IMR-90 (cell line): ENCODE results near the gene NOX4. TPM values are rescaled to one million over a fixed set of nuclear protein-coding genes. Genes with fewer than 3 reads are reported as not detected.

ENCODE experiments used
- ATAC-seq: fragments of 200-7000 bp; cut with Tn5 transposase; 2 replicates; pipeline ENCODE4 v1.9.1; 2020; ENCODE audit warnings: low read depth, mild to moderate bottlenecking, moderate library complexity
- BruUV-seq: library from RNA; stranded (reverse); fragments of 400-500 nt; replicated peaks from 2 replicates; lab custom pipeline; 2021; lab: Mats Ljungman, UMichigan
- CTCF ChIA-PET: fragments of 300-600 bp; formaldehyde crosslinking; extraction: SDS; loops from one replicate; lab custom pipeline; 2021; ENCODE audit warnings: antibody characterized with exemption; lab: Yijun Ruan, JAX
- POLR2A ChIA-PET: fragments of 300-600 bp; sonication (Branson Sonifier 250); formaldehyde crosslinking; loops from one replicate; lab custom pipeline; 2022; ENCODE audit warnings: antibody characterized with exemption; ENCODE audit not compliant: unreplicated experiment; lab: Charles Lee
- DNase-seq: peaks from one replicate; pipeline ENCODE4 v3.0.0; 2013
- H2AFZ ChIP-seq: replicated peaks from 2 replicates; pipeline ENCODE3; 2013; ENCODE audit warnings: low read length, mild to moderate bottlenecking; ENCODE audit not compliant: poor library complexity
- H2AK5ac ChIP-seq: 2 replicates; pipeline ENCODE4 v1.6.1; 2013; ENCODE audit warnings: low read depth, low read length, inconsistent platforms
- H2AK9ac ChIP-seq: replicated peaks from 2 replicates; pipeline ENCODE3; 2013; ENCODE audit warnings: mild to moderate bottlenecking, low read depth, low read length, moderate library complexity; ENCODE audit not compliant: poor library complexity
- H2BK120ac ChIP-seq: 2 replicates; pipeline ENCODE4 v1.6.1; 2013; ENCODE audit warnings: low read depth, low read length, inconsistent platforms
- H2BK15ac ChIP-seq: 3 replicates; pipeline ENCODE4 v1.6.1; 2013; ENCODE audit warnings: low read depth, low read length, inconsistent platforms
- H2BK20ac ChIP-seq: 2 replicates; pipeline ENCODE4 v1.6.1; 2013; ENCODE audit warnings: low read depth, mild to moderate bottlenecking, inconsistent platforms, low read length, moderate library complexity
- H2BK5ac ChIP-seq: 2 replicates; pipeline ENCODE4 v1.6.1; 2013; ENCODE audit warnings: mild to moderate bottlenecking, low read depth, low read length, inconsistent platforms; ENCODE audit not compliant: poor library complexity, severe bottlenecking
- H3K14ac ChIP-seq: replicated peaks from 2 replicates; pipeline ENCODE4 v1.6.1; 2013; ENCODE audit warnings: low read depth, low read length, inconsistent platforms
- H3K18ac ChIP-seq: 2 replicates; pipeline ENCODE4 v1.6.1; 2013; ENCODE audit warnings: low read depth, low read length, control low read depth
- H3K23ac ChIP-seq: 2 replicates; pipeline ENCODE4 v1.6.1; 2013; ENCODE audit warnings: low read depth, low read length, inconsistent platforms
- H3K27ac ChIP-seq: 2 replicates; pipeline ENCODE4 v1.5.1; 2013; ENCODE audit warnings: mild to moderate bottlenecking, control low read depth, low read length; ENCODE audit not compliant: insufficient read depth
- H3K27me3 ChIP-seq: 2 replicates; pipeline ENCODE4 v1.6.1; 2013; ENCODE audit warnings: low read length; ENCODE audit not compliant: control insufficient read depth, insufficient read depth
- H3K36me3 ChIP-seq: 2 replicates; pipeline ENCODE4 v1.6.1; 2013; ENCODE audit warnings: low read length, mixed read lengths; ENCODE audit not compliant: control insufficient read depth, insufficient read depth
- H3K4ac ChIP-seq: 2 replicates; pipeline ENCODE4 v1.6.1; 2013; ENCODE audit warnings: low read depth, low read length, inconsistent platforms
- H3K4me1 ChIP-seq: 2 replicates; pipeline ENCODE4 v1.6.1; 2013; ENCODE audit warnings: low read length, mixed read lengths; ENCODE audit not compliant: control insufficient read depth, insufficient read depth
- H3K4me2 ChIP-seq: 2 replicates; pipeline ENCODE4 v1.6.1; 2013; ENCODE audit warnings: low read depth, mild to moderate bottlenecking, control low read depth, low read length, moderate library complexity
- H3K4me3 ChIP-seq: 2 replicates; pipeline ENCODE4 v1.5.1; 2013; ENCODE audit warnings: low read depth, mild to moderate bottlenecking, control low read depth, low read length, moderate library complexity; ENCODE audit not compliant: insufficient read depth
- H3K56ac ChIP-seq: 2 replicates; pipeline ENCODE4 v1.6.1; 2013; ENCODE audit warnings: low read length, inconsistent platforms; ENCODE audit not compliant: insufficient read depth; ENCODE audit errors: extremely low read depth
- H3K79me1 ChIP-seq, 2 experiments: 2 replicates each; pipeline ENCODE4 v1.6.1; 2013; ENCODE audit warnings: low read length in 2 of 2, inconsistent platforms in 1 of 2, low read depth in 1 of 2
- H3K9ac ChIP-seq: 2 replicates; pipeline ENCODE4 v1.6.1; 2013; ENCODE audit warnings: low read depth, low read length, control low read depth
- H3K9me1 ChIP-seq: 2 replicates; pipeline ENCODE4 v1.6.1; 2013; ENCODE audit warnings: low read length, inconsistent platforms; ENCODE audit not compliant: insufficient read depth
- H3K9me3 ChIP-seq: 2 replicates; pipeline ENCODE4 v1.6.1; 2013; ENCODE audit warnings: low read length; ENCODE audit not compliant: control insufficient read depth, insufficient read depth
- H4K20me1 ChIP-seq: 2 replicates; pipeline ENCODE4 v1.6.1; 2013; ENCODE audit warnings: low read length, inconsistent platforms; ENCODE audit not compliant: insufficient read depth
- H4K5ac ChIP-seq: 2 replicates; pipeline ENCODE4 v1.6.1; 2013; ENCODE audit warnings: mild to moderate bottlenecking, low read depth, low read length, control low read depth
- H4K8ac ChIP-seq, 2 experiments: 2 replicates each; pipeline ENCODE4 v1.6.1; 2013; ENCODE audit warnings: low read depth in 2 of 2, low read length in 2 of 2, control low read depth in 1 of 2, inconsistent platforms in 1 of 2
- H4K91ac ChIP-seq: 2 replicates; pipeline ENCODE4 v1.6.1; 2013; ENCODE audit warnings: low read depth, low read length, inconsistent platforms; ENCODE audit not compliant: insufficient read depth
- BHLHE40 ChIP-seq: fragments of 150-350 bp; IDR thresholded peaks from 2 replicates; pipeline ENCODE4 v1.6.1; 2016; ENCODE audit warnings: mild to moderate bottlenecking, low read depth, low read length
- CEBPB ChIP-seq: IDR thresholded peaks from 2 replicates; pipeline ENCODE4 v1.6.1; 2012; ENCODE audit warnings: low read depth, low read length, improper control_type of control experiment
- CTCF ChIP-seq: conservative IDR thresholded peaks from 2 replicates; pipeline ENCODE4 v1.5.1; 2012; ENCODE audit warnings: mild to moderate bottlenecking, low read depth, low read length, improper control_type of control experiment
- ELK1 ChIP-seq: fragments of 150-350 bp; IDR thresholded peaks from 2 replicates; pipeline ENCODE4 v1.6.1; 2016; ENCODE audit warnings: low read depth, mild to moderate bottlenecking, low read length, moderate library complexity, borderline replicate concordance
- MAFK ChIP-seq: IDR thresholded peaks from 2 replicates; pipeline ENCODE4 v1.6.1; 2012; ENCODE audit warnings: low read depth, low read length, improper control_type of control experiment
- MAZ ChIP-seq: IDR thresholded peaks from 2 replicates; pipeline ENCODE4 v1.6.1; 2012; ENCODE audit warnings: low read depth, mild to moderate bottlenecking, low read length, improper control_type of control experiment, moderate library complexity, borderline replicate concordance
- MXI1 ChIP-seq: IDR thresholded peaks from 2 replicates; pipeline ENCODE4 v1.6.1; 2012; ENCODE audit warnings: low read depth, mild to moderate bottlenecking, low read length, moderate library complexity, borderline replicate concordance
- NFE2L2 ChIP-seq: fragments of 150-350 bp; IDR thresholded peaks from 2 replicates; pipeline ENCODE4 v1.6.1; 2016; ENCODE audit warnings: low read depth, mild to moderate bottlenecking, low read length
- POLR2A ChIP-seq: IDR thresholded peaks from 2 replicates; pipeline ENCODE4 v1.6.1; 2012; ENCODE audit warnings: mild to moderate bottlenecking, low read depth, low read length
- RAD21 ChIP-seq: IDR thresholded peaks from 2 replicates; pipeline ENCODE4 v1.6.1; 2012; ENCODE audit warnings: low read length, improper control_type of control experiment
- RFX5 ChIP-seq: IDR thresholded peaks from 2 replicates; pipeline ENCODE4 v1.8.0; 2012; ENCODE audit warnings: low read depth, mild to moderate bottlenecking, low read length, moderate library complexity
- USF2 ChIP-seq: fragments of 150-350 bp; IDR thresholded peaks from 2 replicates; pipeline ENCODE4 v1.6.1; 2017; ENCODE audit warnings: mild to moderate bottlenecking, antibody characterized with exemption, low read length, low read depth
- WGBS, 2 experiments: methylation state at CpG; one replicate each; pipeline versions ENCODE4 v1.1.5 to v1.1.7; 2013; ENCODE audit warnings: missing lambda C conversion rate in 2 of 2; ENCODE audit not compliant: insufficient read length in 1 of 2; ENCODE audit errors: extremely low coverage in 2 of 2; 5-methylcytosine and 5-hydroxymethylcytosine counted together
- dilution Hi-C: fragments of 300-500 bp; cut with HindIII; formaldehyde crosslinking; loops from one replicate; pipeline ENCODE4 v1.14.3; 2018; ENCODE audit warnings: low sequenced_read_pairs; ENCODE audit not compliant: unreplicated experiment
- in situ Hi-C: fragments of 300-500 bp; cut with MboI; formaldehyde crosslinking; loops from 3 replicates; pipeline ENCODE4 v1.14.3; 2019; ENCODE audit warnings: low sequenced_read_pairs, inconsistent platforms, mixed read lengths
- intact Hi-C: fragments of 100-400 bp; cut with micrococcal nuclease; formaldehyde crosslinking; loops from 2 replicates; pipeline ENCODE4 v1.10.0; 2022
- polyA plus RNA-seq, 3 experiments: library from polyadenylated mRNA; depleted of rRNA; stranded (reverse); fragments of >200 nt; gene quantifications; 2 replicates each; pipeline ENCODE4 v1.2.3, GENCODE V29; 2012; ENCODE audit warnings: low replicate concordance in 1 of 3
- total RNA-seq: library from RNA; depleted of rRNA; stranded (reverse); fragments of >200 nt; gene quantifications from 2 replicates; pipeline ENCODE4 v1.2.3, GENCODE V29; 2012

NOX4 gene
- total and polyA plus RNA-seq, 2 of the 4 experiments (the other 2 are of a cell fraction): 4.7 to 11.7 TPM

- no peak for ATAC-seq
- no peak overlapping the region for H2BK20ac ChIP-seq
- in situ Hi-C loops: no loop called here
- H2BK120ac ChIP-seq: no peak overlapping the region
- H3K4me3 ChIP-seq: no peak overlapping the region
- WGBS, 2 experiments: no CpG with 5 or more reads among the region's 1 CpG
- no peak overlapping the region for H3K4ac ChIP-seq
- H4K8ac ChIP-seq: no peak overlapping the region
- H3K27me3 ChIP-seq: no peaks in the 10 kb centered on the region
- intact Hi-C loops: no loop called here
- POLR2A ChIA-PET: no interaction called here
- DNase-seq: no peak
- H4K91ac ChIP-seq: no peak overlapping the region
- H2AK9ac ChIP-seq: no peak overlapping the region
- no peak overlapping the region for H3K4me2 ChIP-seq
- H3K9me3 ChIP-seq: no peaks in the 10 kb centered on the region
- H3K79me1 ChIP-seq: no peaks in the 10 kb centered on the region
- H3K9me1 ChIP-seq: no peaks in the 10 kb centered on the region
- no TSS peak for BruUV-seq
- H2AK5ac ChIP-seq: no peak overlapping the region
- no peaks in the 10 kb centered on the region for H3K4me1 ChIP-seq
- H3K9ac ChIP-seq: no peak overlapping the region
- no peaks in the 10 kb centered on the region for H3K36me3 ChIP-seq
- H3K23ac ChIP-seq: no peak overlapping the region
- no peak overlapping the region for H4K5ac ChIP-seq
- H3K14ac ChIP-seq: no peak overlapping the region
- dilution Hi-C loops: no loop called here
- no peak overlapping the region for H2AFZ ChIP-seq
- H3K18ac ChIP-seq: no peak overlapping the region
- no peaks in the 10 kb centered on the region for H4K20me1 ChIP-seq
- no peak overlapping the region for H3K56ac ChIP-seq
- CTCF ChIA-PET: no interaction called here
- TF ChIP-seq POLR2A (no peak), MAFK (no peak), RAD21 (no peak), RFX5 (no peak), USF2 (no peak), MAZ (no peak), BHLHE40 (no peak), NFE2L2 (no peak), CEBPB (no peak), ELK1 (no peak), CTCF (no peak), MXI1 (no peak)
- no peak overlapping the region for H3K27ac ChIP-seq
- no peak overlapping the region for H2BK5ac ChIP-seq
- H2BK15ac ChIP-seq: no peak overlapping the region
Measured at GRCh38 chr11:89537936-89538335, 46.8 kb upstream of the NOX4 start.
